ENCODE measurements around the gene BAZ1A. TPM values are rescaled to one million over a fixed set of nuclear protein-coding genes. Genes with fewer than 3 reads are reported as not detected.

Gene BAZ1A
- total RNA-seq, 6 experiments from 2014 or later: 6.6 to 19.4 (median 14.3) TPM

DNA sequence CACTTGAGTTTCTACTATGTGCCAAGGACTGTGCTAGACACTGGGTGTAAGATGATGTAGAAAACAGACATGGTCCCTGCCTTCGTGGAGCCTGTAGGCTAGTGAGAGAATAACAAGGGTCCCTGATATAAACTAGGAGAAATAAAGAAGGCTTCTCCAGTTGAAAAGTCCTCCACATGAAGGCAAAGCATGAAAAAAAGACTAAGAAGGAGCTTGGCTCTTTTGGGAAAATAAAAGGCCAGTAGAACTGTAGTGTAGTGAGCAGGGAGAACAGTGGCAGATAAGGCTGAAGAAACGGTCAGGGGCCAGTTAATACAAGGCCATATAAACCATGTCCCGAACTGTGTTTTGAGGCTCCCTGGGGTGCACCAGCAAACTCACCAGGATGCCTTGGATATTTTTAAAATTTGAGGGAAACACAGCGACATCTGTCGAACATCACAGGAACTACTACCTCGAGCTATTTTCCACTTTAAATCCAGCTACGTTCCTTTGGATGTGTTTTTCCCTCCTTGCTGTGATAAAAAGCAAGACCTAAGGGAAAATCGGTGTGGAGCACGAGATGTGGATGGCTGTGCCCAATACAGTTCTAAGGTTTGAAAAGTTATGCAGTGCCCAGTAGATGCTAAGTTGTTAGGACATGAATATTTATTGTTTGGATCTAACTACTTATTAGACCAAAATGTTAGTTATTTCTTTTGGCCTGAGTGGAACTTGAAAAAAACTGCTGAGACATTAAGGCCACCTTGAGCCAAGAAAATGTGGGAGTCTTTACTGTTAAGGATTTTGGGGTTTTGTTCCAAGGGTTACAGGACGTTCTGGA is 152.2 kb downstream of the BAZ1A start:
- 6% methylated on average over 10 of the region's 10 CpGs for WGBS (ENCODE audit: insufficient coverage, low coverage, low lambda C conversion rate, missing lambda C conversion rate)
- peak; percentile 79 to 95 (median 93) for ATAC-seq
- Histone ChIP-seq H3K4me1 (peaks cover 0 to 3% (median 0%) of the 10 kb centered on the region in 4 donors), H3K27ac (no peak overlapping the region), H3K4me3 (no peak overlapping the region), H3K27me3 (no peaks in the 10 kb centered on the region), H3K9me3 (no peaks in the 10 kb centered on the region), H3K36me3 (no peaks in the 10 kb centered on the region)
- intact Hi-C loops (cut with DNase I): loop anchor here in 1 of 2 donors (10.0 kb wide), 1 partner anchor 48 kb away; no protein-coding TSS in a partner anchor
- peak; percentile 79 to 85 (median 82) for TF ChIP-seq CTCF (IDR thresholded peaks at IDR 0.05)
- TF ChIP-seq POLR2A (IDR thresholded peaks at IDR 0.05): no peak
- no peak for DNase-seq

DNA sequence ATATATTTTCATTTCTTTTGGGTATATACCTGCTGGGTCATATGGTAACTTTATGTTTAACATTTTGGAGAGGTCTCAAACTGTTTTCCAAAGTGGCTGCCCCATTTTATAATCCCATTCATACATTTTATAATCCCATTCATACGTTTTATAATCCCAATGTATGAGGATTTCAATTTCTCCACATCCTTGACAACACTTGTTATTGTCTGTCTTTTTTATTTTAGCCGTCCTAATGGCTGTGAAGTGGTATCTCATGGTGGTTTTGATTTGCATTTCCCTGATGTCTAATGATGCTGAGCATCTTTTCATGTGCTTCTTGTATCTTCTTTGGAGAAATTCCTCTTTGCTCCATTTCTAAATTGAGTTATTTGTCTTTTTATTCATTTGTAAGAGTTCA is 154.0 kb downstream of the BAZ1A start:
- DNase-seq (no peak), ATAC-seq (no peak)
- Histone ChIP-seq H3K27ac (no peak overlapping the region), H3K4me3 (no peak overlapping the region), H3K4me1 (peaks cover 0 to 3% (median 0%) of the 10 kb centered on the region in 4 donors), H3K9me3 (no peaks in the 10 kb centered on the region), H3K27me3 (no peaks in the 10 kb centered on the region), H3K36me3 (no peaks in the 10 kb centered on the region)
- TF ChIP-seq POLR2A (IDR thresholded peaks at IDR 0.05) (no peak), CTCF (IDR thresholded peaks at IDR 0.05) (no peak)
- 82% methylated on average over 2 of the region's 2 CpGs for WGBS (ENCODE audit: insufficient coverage, low coverage, low lambda C conversion rate, missing lambda C conversion rate)
- intact Hi-C loops (cut with DNase I): loop anchor here in 1 of 2 donors (10.0 kb wide), 1 partner anchor 46 kb away; no protein-coding TSS in a partner anchor

DNA sequence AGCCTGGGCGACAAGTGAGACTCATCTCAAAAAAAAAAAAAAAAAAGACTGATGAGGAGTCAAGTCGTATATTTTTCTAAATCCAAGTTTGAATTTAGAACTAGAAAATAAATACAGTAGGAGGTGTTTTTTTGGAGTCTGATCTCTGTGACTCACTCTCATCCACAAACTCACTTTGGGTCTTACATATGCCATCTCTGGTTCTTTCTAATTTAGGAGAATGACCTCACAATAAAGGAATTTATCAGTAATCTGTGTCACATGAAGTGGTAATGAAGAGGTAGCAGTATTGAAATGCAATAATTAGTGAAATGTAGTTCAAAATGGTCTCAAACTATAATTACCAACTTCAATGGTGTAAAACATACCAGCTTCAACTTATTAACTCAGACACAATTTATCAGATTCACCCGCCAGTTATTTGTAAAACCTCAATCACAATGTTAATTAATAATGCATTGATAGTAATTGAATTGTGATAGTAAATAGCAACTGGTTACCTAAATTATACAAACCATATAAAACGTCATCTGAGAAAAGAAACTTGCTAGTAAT is 156.3 kb downstream of the BAZ1A start:
- DNase-seq (no peak), ATAC-seq (peak in 1 of 4 donors; percentile 49)
- Histone ChIP-seq H3K27me3 (no peaks in the 10 kb centered on the region), H3K4me1 (peaks cover 0 to 9% (median 0%) of the 10 kb centered on the region in 4 donors), H3K36me3 (no peaks in the 10 kb centered on the region), H3K4me3 (no peak overlapping the region), H3K27ac (peak overlapping the region in 1 of 3 donors; percentile 37), H3K9me3 (no peaks in the 10 kb centered on the region)
- intact Hi-C loops (cut with DNase I): no loop called here
- WGBS (ENCODE audit: insufficient coverage, low coverage, low lambda C conversion rate, missing lambda C conversion rate): 34% methylated on average over 4 of the region's 4 CpGs
- TF ChIP-seq CTCF (IDR thresholded peaks at IDR 0.05): no peak
- TF ChIP-seq POLR2A (IDR thresholded peaks at IDR 0.05): no peak

GRCh38 chr14:34715127-34715863 is 159.9 kb downstream of the BAZ1A start:
- DNase-seq (no peak), ATAC-seq (peak; percentile 7 to 16 (median 12))
- intact Hi-C loops (cut with DNase I): no loop called here
- peak overlapping the region; percentile 79 to 90 (median 79) for H3K4me3 ChIP-seq
- no peaks in the 10 kb centered on the region for H3K9me3 ChIP-seq
- peaks cover 0 to 32% (median 3%) of the 10 kb centered on the region in 4 donors for H3K4me1 ChIP-seq
- no peak for TF ChIP-seq POLR2A (IDR thresholded peaks at IDR 0.05)
- no peak for TF ChIP-seq CTCF (IDR thresholded peaks at IDR 0.05)
- WGBS (ENCODE audit: insufficient coverage, low coverage, low lambda C conversion rate, missing lambda C conversion rate): 33% methylated on average over 8 of the region's 8 CpGs
- H3K27me3 ChIP-seq: no peaks in the 10 kb centered on the region
- H3K36me3 ChIP-seq: peaks cover 0 to 17% (median 2%) of the 10 kb centered on the region in 4 donors
- peak overlapping the region; percentile 97 to 99 (median 99) for H3K27ac ChIP-seq
